ENCODE measurements around the gene SPDYE2B.
"Not testable (repeated sequence)": the region's sequence is repeated elsewhere in the genome, so short reads cannot be mapped to it uniquely, and the experiment has no call there.

Gene SPDYE2B, protein sequence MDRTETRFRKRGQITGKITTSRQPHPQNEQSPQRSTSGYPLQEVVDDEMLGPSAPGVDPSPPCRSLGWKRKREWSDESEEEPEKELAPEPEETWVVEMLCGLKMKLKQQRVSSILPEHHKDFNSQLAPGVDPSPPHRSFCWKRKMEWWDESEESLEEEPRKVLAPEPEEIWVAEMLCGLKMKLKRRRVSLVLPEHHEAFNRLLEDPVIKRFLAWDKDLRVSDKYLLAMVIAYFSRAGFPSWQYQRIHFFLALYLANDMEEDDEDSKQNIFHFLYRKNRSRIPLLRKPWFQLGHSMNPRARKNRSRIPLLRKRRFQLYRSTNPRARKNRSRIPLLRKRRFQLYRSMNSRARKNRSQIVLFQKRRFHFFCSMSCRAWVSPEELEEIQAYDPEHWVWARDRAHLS

DNA sequence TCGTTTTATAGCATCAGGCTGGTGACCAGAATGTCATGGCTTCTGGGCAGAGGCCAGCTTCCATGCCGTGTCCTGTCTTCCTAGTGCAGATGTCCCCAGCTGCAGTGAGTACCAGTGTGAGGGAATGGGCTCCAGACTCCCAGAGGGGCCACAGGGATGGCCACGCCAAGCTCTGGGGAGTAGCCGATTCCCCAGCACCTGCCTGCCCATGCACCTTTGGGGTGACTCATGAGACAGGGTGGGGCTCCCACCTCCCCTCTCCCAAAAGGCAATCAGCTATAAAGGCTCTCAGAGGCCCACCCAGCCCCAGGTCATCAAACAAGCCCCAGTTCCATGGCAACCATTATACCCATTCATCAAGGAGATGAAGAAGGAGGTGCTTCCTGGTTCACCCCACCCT is at the start of gene SPDYE2B:
SPDYE2B (plus strand) TSS at position 396 of the 400 bp plus-strand sequence. CDS start 2,030 bp downstream, outside the sequence.
- not testable (repeated sequence) for DNase-seq

DNA sequence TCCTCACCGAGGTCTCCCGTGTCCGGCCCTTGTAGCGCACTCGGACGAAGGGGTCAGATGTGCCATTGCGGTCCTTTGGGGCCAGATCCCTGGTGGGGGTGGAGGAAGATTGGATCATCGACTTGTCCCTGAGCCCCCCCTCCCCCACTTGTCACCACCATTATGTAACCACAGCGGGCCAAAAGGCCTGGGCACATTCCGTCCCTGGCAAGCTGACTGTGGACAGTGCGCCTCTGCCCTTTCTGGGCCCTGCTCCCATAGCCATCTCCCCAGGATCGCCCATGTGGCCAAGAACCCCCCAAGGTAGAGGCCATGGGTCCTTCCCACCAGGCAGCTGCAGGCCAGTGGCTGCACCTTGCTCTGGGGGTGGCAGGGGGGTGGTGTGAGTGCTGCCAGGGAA is 47.8 kb upstream of the SPDYE2B start:
- not testable (repeated sequence) for DNase-seq

DNA sequence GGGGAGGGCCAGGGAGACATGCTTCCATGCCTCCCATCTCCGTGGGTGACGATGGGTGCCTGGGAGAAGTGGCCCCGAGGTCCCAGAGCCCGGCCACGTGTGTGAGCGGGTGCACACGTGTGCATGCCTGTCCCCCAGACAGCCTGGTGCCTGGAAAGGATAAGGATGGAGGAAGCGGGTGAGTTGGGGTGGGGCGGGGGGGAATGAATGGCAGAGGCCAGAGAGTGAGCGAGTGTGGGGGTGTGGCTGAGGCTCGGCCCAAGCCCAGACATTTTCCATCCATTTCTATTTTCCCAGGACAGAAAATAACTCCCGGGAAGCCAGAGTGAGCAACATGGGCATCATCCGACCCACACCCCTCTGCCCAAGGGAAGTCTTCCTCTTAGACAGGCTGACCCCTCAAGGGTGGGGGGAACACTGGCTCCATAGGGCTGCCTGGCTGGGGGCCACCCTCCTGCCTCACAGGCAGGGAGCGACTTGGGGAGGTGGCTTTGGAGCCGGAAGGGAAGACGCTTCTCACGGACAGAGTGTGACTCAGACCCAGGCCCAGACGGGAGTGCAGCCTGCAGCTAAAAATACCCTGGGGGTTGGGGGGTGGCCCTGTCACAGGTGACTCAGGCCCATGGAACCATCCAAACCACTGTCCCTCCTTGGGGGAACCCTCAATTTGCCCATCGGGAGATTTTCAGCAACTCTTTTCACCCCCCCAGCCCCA is 45.5 kb upstream of the SPDYE2B start:
- DNase-seq: not testable (repeated sequence)

DNA sequence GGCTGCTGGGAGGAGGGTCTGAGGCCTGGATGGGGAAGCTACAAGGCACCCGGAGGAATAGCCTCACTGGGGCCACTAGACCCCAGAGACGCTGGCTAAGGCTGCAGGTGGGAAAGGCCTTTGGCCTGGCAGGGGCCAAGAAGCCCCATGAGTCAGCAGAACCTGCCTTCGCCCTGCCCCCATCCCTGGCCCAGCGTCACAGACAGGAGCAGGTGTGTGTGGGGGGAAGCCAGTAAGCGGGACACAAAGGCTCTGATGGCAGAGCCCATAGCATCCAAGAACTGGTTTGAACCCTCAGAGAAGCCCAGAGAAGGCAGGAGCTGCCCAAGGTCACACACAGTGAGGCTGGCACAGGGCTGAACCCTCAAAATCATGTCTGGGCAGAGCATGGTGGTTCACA is 43.3 kb upstream of the SPDYE2B start:
- not testable (repeated sequence) for DNase-seq

DNA sequence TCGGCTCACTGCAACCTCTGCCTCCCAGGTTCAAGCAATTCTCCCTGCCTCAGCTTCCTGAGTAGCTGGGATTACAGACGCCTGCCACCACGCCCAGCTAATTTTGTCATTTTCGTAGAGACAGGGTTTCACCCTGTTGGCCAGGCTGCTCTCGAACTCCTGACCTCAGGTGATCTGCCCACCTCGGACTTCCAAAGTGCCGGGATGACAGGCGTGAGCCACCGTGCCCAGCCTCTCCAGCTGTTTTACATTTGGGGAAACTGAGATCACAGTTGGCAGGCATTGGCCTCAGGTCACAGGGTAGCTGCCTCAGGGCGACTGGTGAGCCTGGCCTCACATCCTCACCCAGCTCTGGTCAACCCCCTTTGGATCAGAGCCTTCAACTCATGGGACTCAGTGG is 40.4 kb upstream of the SPDYE2B start:
- DNase-seq: not testable (repeated sequence)

DNA sequence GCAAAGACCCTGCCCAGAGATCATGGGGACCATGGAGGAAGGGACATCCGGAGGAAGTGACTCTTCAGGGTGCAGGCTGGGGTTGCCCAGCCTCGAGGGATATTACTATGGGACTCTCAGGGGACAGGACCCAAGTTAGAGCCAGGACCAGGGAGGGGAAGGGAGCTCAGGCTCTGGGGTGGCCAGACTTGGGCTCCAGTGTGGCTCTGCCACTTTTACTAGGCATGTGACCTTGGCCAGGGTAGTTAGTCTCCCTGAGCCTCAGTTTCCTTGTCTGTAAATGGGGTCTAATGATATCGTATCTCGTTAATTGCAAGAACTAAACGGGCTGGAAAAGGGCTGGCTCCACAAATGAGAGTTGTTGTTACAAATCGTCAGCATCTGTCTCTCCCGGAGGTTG is 39.7 kb upstream of the SPDYE2B start:
- DNase-seq: not testable (repeated sequence)

DNA sequence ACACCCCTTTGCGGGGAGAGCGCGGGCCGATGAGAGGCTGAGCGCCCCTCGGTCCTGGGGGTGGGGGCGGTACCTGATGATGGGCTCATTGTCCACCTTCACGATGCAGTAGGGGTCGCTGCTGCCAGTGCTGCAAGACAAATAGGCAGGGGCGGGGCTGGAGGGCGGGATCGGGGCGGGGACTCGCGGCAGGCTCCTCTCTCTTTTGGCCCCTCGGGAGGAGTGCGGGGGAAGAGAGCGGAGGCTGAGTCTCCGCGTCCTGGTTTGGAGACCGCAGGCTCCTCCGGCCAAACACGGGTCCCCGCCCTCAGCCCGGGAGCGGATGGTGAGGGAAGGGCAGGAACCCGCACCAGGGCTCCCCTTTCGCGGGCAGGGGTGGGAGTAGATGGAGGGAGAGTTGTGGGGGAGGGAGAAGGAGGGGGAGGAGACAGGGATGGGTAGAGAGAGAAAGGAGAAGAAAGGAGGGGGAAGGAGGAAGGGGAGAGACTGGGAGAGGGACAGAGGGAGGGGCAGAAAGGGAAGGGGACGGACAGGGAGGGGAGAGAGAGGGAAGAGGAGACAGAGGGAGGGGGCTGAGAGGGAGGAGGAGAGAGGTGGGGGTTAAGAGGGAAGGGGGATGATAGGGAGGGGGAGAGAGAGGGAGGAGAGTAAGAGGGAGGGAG is 39.0 kb upstream of the SPDYE2B start:
- DNase-seq: not testable (repeated sequence)

DNA sequence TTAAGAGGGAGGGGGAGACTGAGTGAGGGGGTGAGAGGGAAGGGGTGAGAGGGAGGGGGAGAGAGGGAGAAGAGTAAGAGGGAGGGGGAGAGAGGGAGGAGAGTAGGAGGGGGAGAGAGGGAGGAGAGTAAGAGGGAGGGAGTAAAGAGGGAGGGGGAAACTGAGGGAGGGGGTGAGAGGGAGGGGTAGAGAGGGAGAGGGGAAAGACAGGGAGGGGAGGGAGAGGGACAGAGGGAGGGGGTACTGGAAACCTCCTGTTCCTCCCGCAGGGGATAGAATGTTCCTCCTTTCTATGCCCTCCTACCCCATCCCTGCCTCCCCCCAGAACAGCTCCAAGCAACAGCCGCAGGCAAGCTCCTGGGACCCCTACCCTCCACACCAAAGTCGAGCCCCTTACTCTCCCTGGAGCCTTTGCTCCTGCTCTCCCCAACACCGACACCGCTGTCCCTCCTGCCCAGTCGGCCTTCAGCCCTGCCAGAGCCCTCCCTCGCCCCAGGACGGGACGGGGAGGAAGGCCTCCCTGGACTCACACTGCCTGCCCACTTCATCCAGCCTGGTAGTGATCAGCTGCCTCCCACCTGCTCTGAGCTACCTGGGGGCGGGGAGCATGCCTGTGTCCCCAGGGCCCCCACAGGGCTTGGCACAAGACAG is 38.3 kb upstream of the SPDYE2B start:
- peak; percentile 2 for DNase-seq

DNA sequence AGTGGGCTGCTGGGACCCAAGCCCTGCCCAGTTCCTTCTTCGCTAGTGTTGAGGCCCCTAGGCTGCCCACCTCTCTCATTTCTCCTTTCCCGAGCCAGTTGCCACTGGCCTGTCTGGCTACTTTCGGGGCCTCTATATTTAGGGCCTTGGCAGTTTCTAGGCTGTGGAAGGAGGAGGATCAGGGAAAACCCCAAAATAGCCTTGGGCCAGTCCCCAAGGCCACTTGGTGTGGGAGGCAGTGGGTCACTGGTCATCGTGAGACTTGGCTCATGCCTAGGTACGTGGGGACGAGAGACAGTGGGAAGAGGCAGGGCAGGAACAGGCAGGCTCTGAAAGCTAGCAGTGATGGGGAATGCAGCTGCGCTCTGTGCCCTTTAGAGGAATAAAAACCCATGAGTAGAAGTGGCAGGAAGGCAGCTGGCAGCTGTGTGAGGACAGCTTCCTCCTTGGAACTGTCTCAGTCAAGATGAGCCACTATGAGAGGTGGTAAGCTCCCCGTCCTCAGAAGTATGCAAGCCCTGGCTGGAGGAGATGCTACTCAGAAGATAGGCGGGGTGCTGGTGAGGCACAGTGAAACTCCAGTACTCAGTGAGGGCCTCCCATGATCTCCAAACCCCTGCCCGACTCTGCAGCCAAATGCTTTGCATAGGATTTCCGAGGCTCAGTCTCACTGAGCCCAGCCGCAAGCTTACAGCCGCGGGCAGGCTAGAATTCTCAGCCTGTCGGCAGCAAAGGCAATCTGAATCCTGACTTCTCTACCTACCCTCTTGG is 36.4 kb upstream of the SPDYE2B start:
- not testable (repeated sequence) for DNase-seq

DNA sequence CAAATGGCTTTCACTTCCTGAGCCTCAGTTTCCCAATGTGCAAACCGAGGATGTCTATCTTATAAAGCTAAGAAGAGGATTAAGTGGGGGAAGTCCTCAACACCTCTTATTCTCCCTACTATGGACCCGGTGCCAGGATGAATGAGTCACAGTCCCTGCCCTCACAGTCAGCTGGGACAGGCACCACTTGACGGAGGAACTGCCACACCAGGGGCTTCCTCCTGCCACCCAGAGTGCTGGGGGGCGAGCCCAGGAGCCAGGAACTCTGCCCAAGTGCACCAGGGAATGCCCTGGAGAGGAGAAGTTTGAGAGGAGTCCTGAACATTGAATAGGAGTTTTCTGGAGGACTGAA is 35.8 kb upstream of the SPDYE2B start:
- not testable (repeated sequence) for DNase-seq

DNA sequence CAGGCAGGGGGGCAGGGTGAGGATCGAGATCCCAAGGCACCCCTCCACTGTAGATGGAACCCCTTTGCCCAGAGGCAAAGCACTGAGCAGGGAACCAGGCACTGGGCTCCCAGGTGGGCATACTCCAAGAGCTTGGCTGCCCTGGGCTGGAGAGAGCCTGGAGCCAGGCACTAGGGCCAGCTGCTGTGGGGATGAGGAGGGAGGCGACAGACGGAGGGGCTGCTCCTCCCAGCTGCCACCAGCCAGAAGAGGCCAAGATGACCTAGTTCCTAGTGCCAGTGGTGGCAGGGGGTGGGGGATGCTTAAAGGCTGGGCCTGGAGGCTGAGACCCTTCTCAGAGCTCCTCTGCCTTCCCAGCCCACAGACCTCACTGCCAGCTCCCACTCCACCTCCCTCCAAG is 35.2 kb upstream of the SPDYE2B start:
- not testable (repeated sequence) for DNase-seq

DNA sequence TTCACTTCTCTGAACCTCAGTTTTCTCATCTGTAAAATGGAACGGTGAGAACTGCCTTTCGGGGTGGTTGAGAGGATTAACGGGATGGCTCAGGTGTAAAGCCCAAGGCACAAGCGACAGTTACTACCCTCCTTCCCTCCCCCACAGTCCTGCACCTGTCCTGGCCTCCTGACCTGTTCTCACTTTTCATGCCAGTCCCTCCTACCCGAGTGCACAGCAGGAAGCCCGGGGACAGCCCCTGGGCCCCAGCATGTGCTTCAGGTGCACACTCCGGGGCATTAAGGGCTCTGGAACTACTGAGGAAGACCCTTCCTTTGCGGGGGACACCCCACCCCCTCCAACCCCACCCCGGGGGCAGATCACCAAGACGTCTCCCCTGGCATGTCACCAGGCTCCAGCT is 34.2 kb upstream of the SPDYE2B start:
- DNase-seq: not testable (repeated sequence)

DNA sequence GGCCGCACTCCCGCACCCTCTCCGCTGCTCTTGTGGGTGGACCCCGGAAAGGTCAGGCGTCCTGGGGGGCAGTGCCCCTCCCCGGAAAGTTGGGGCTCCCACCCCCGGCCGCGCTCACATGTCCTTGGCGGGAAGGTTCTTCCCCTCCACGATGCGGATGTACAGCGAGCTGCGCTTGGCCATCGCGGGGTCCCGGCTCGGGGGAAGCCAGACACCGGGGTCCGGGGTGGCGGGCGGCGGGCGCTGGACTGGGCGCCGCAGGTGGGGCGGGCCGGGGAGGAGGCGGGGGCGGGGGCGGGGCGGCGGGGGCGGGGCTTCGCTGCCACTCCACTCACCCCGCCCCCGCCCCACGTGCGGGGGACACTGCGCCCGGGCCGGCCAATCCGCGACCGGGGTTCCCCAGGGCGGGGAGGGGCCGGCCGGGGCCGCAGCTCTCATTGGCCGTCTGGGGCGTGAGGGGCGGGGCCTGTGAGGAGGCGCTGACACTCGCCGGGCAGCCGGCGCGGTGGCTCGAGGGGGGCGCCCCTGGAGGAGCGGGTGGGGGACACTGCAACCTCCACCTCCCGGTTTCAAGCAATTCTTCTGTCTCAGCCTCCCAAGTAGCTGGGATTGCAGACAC is 33.5 kb upstream of the SPDYE2B start, which contains the start of gene RASA4:
RASA4 (minus strand) TSS at position 250 of the 619 bp plus-strand sequence; CDS start at position 183, 67 bp downstream.
- DNase-seq: peak; percentile 57

DNA sequence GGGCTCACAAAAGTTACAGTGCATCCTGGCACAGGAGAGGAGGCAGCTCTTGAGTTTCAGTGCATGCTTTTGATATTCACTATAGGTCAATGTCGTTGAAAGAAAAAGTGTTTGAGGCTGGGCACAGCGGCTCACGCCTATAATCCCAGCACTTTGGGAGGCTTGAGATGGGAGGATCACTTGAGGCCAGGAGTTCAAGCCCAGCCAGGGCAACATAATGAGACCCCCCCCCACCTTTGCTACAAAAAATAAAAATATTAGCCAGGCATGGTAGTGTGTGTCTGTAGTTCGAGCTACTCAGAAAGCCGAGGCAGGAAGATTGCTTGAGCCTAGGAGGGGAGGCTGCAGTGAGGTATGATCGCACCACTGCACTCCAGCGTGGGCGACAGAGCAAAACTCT is 32.0 kb upstream of the SPDYE2B start:
- DNase-seq: not testable (repeated sequence)

DNA sequence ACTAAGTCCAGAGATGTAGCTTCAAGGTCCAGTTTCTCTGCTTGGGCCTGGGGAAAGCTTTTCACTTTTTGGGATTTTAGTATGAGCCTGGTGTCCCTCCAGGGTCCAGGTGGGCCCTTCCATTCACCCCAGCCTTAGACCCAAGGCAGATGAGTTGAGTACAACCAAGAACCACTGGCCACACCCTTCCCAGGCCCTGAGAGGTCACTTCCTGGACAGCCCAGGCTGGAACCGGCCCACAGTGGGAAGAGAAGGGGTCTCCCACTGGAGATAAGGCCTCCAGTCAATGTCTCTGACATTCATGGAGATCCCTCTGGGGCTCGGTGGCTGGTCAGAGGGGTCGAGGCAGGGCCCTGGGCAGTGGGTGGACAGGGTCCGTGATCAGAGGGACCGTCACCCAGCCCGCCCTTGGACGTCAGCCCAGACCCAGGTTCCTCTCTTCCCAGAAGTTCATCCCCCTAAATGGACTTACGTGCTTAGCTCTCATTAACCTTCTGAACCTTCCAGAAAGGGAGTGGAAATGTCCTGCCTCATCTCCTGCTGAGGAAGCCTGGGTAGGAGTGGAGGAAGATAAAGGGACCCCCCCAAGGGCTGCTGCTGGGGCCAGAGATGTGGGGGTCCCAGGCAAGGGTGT is 22.7 kb upstream of the SPDYE2B start:
- not testable (repeated sequence) for DNase-seq

DNA sequence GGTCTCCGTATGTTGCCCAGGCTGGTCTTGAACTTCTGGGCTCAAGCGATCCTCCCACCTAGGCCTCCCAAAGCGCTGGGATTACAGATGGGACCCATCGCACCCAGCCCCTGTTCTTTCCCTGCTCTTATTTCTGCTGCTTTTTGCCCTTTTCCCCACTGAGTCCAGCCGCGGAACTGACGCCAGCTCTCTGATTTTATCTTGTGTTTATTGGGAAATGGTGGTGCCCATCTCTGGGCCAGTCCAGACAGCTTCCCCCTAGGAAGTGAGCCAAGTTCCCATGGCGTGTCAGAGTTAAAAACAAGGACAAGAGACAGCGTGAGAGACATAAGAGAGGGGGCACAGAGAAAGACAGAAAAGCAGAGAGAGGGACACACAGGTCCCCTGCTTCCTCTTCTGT is 19.5 kb upstream of the SPDYE2B start:
- DNase-seq: not testable (repeated sequence)

DNA sequence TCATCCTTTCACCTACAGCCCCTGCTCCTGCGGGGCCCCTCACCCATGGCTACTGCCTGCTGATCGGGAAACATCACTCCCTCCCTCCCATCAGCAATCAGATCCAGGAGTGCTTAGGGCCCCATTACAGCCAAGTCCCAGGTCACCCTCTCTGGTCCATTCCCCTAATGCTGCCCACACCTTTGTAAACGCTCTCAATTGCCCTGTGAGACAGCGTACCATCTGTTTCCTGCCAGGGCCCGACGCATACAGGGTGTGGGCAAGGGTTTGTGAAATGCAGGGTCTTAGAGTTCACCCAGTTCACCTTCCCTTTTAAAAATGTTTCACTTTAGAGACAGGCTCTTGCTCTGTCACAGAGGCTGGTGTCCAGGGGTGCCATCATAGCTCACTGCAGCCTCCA is 15.8 kb upstream of the SPDYE2B start:
- not testable (repeated sequence) for DNase-seq

DNA sequence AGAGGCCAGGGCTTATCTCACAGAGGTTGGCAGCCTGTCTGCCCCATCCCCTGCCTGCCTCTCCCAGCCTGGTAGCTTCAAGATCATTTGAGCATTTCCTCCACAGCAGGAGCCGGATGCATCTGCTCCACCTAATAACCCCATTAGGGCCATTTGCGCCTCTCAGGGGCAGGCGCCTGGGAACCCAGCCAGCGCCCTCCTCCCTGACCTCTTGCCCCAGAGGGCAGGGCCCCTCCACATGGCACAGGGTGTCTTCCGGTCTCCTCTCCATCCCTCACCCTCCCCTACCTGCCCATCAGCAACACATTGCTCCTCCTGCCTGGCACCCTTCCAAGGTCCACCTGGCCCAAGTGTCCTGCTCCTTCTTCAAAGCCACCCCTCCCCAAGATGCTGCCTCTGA is 14.8 kb upstream of the SPDYE2B start:
- DNase-seq: not testable (repeated sequence)

DNA sequence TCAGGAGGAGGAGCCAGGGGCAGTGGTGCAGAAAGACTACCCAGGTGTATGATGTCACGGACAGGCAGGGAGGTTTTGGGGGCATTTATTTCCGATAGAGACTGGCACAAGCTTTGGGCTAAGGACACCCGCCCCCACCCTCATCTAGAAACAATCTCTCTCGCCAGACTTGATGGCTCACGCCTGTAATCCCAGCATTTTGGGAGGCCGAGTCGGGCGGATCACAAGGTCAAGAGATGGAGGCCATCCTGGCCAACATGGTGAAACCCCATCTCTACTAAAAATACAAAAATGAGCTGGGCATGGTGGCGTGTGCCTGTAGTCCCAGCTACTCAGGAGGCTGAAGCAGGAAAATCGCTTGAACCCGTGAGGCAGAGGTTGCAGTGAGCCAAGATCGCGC is 13.2 kb upstream of the SPDYE2B start:
- not testable (repeated sequence) for DNase-seq

DNA sequence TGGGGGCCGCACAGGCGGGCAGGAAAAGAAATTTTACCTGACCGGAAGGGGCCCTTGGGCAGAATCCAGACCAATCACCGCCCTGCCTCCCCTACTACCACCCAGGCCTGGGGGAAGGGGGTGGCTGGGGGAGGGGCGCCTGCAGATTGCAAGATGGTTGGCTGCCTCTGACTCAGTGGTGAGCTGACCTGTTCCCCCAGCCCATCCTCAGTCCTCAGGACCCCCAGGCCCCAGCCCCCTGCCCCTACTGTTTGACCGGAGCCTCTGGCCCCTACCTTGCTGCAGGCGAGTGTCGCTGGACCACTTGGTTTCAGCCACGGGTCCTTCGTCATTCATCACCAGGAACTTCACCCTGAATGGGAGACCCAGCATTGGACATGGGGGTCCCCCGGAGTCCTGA is 11.3 kb upstream of the SPDYE2B start:
- not testable (repeated sequence) for DNase-seq

DNA sequence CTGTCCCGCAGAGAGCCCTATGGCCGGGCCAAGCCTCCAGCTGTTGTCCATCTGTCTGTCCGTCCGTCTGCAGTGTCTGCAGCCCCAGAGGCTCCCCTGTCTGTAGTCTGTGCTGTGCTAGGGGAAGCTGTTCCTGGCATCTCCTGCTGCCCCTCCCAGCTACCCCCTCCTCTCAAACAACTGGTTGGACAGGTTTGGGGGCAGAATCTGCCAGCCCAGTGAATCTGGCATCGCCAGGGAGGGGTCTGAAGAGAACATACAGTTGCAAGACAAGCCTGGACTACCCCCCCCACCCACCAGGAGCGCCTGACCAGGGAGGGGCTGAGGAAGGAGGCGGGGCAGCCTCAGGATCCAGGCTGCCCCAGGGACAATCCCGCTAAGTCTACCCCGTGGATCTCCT is 7.4 kb upstream of the SPDYE2B start, which contains the start of gene UPK3BL1:
UPK3BL1 (minus strand) TSS at position 101 of the 400 bp plus-strand sequence; CDS start at position 51, 50 bp downstream.
- DNase-seq: not testable (repeated sequence)

Measured in RPMI8226 (cell line).